PFSK-1 (cell line): Measurements from ENCODE around the gene ARSG.

Experiments
- POLR2AphosphoS5 ChIP-seq: IDR thresholded peaks from 2 replicates; pipeline ENCODE4 v1.6.1; 2012; ENCODE audit warnings: low read depth, mild to moderate bottlenecking, control low read depth, low read length, moderate library complexity
- SIN3A ChIP-seq: IDR thresholded peaks from 2 replicates; pipeline ENCODE4 v1.6.1; 2012; ENCODE audit warnings: mild to moderate bottlenecking, low read length, moderate library complexity, borderline replicate concordance; ENCODE audit not compliant: insufficient read depth
- TAF1 ChIP-seq: IDR thresholded peaks from 2 replicates; pipeline ENCODE4 v1.6.1; 2012; ENCODE audit warnings: low read length, control low read depth, borderline replicate concordance; ENCODE audit not compliant: insufficient read depth
- TF ChIP-seq, protein P1 (sequence below), 2 experiments: IDR thresholded peaks; 2 replicates each; pipeline versions ENCODE4 v1.6.1 to v1.8.0; 2011 to 2012; ENCODE audit warnings: low read depth in 2 of 2, low read length in 2 of 2, control low read depth in 1 of 2, inconsistent platforms in 1 of 2, mild to moderate bottlenecking in 1 of 2, moderate library complexity in 1 of 2; ENCODE audit not compliant: insufficient read depth in 1 of 2

DNA sequence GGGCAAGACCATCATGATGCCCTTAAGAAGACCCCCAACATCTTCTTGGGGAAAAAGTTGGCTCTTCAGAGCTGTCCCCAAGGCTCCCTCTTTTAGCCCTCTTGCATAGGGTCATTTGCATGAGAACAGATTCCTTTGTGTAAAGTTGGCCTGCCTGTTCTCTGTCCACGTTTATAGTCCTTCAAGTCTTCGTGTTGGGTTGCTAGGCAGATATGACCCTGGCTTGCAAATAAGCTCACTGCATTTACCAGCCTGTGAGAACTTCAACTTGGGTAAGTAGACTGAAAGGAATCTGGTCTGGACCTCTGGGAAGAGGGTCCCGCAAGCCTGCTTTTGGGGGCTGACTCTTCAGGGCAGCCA lies 2.9 kb downstream of the ARSG start:
- TF ChIP-seq POLR2AphosphoS5 (no peak), SIN3A (no peak), TAF1 (no peak)
- TF ChIP-seq, protein P1, sequence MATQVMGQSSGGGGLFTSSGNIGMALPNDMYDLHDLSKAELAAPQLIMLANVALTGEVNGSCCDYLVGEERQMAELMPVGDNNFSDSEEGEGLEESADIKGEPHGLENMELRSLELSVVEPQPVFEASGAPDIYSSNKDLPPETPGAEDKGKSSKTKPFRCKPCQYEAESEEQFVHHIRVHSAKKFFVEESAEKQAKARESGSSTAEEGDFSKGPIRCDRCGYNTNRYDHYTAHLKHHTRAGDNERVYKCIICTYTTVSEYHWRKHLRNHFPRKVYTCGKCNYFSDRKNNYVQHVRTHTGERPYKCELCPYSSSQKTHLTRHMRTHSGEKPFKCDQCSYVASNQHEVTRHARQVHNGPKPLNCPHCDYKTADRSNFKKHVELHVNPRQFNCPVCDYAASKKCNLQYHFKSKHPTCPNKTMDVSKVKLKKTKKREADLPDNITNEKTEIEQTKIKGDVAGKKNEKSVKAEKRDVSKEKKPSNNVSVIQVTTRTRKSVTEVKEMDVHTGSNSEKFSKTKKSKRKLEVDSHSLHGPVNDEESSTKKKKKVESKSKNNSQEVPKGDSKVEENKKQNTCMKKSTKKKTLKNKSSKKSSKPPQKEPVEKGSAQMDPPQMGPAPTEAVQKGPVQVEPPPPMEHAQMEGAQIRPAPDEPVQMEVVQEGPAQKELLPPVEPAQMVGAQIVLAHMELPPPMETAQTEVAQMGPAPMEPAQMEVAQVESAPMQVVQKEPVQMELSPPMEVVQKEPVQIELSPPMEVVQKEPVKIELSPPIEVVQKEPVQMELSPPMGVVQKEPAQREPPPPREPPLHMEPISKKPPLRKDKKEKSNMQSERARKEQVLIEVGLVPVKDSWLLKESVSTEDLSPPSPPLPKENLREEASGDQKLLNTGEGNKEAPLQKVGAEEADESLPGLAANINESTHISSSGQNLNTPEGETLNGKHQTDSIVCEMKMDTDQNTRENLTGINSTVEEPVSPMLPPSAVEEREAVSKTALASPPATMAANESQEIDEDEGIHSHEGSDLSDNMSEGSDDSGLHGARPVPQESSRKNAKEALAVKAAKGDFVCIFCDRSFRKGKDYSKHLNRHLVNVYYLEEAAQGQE (IDR thresholded peaks at IDR 0.05; ENCODE audit: insufficient read depth in 1 of 2, low read depth in 2 of 2, low read length in 2 of 2) = no peak
